HS-27A (cell line): ENCODE results near the gene MTRR.

Experiments used
- DNase-seq: peaks from one replicate; pipeline ENCODE4 v3.0.0-alpha.2; 2012; ENCODE audit warnings: low read depth, missing footprints

MTRR gene

DNA sequence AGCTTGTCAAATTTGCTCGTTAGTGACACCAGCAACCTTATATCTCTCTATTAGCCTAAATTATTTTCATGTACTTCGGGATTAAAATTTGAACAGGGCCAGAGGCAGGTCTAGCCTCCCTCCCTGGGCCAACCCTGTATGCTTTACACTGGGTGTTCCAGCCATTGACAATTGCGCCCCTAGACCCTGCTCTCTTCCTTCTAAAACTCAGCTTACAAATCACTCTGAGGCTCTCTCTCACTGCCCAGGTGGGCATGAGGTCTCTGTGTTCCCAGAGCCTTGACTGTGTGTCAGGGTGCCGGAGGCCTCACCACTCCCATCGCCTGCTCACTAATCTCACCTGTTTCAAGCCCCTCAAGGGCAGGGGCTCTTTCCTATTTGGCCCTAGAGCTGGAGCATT lies 11.6 kb upstream of the MTRR start:
- DNase-seq: no peak

GRCh38 chr5:7857926-7858632 lies 10.9 kb upstream of the MTRR start:
- no peak for DNase-seq

GRCh38 chr5:7866196-7866595 lies 2.8 kb upstream of the MTRR start:
- no peak for DNase-seq

- DNase-seq: no peak
Measured at GRCh38 chr5:7867260-7867659, 1.7 kb upstream of the MTRR start.

DNA sequence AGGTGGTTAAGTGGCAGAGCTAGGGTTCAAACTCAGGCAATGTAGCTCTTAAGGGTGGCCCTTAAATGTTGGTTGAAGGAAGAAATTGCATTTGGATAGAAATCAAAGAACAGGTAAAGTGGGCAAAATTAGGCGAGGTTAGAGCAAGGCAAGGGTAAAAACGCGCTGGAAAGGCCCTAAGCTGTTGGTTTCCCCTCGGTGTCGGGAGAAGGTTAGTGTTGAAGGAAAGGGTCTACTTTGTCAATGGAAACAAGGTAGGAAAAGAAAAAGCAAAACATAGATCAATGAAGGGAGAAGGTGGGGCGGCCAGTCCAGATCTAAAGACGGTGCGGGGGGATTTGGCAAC lies 548 bp upstream of the MTRR start:
- DNase-seq: no peak

DNA sequence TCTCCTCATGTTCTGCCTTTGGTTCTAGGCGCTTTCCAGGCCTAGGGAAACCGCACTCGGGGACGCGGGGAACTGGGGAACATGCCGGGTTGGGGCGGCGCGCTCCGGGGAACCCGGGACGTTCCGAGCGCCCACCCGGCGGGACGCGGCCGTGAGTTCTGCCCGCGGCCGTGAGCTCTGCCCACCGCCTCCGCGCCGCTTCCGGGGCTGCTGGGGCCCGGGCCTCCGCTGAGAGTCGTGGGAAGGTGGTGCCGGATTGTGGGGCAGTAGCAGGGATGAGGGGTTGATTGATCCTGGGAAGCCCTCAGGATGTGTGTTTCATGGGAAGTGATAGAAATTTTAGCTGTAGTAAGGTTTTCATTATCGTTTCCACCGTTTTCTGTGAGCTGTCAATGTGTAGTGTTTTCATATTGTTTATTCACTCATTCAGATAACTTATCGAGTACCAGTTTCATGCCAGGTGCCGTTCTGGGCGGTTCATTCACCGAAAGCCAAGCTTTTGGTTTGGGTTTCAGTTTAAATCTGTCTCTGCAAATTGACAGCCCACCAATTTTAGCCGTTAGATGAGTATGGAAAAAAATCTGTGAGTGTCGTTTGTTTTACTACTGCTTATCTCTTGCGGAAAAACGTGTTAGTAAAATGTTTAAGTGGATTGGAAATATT lies 657 bp downstream of the MTRR start:
- DNase-seq: no peak

DNA sequence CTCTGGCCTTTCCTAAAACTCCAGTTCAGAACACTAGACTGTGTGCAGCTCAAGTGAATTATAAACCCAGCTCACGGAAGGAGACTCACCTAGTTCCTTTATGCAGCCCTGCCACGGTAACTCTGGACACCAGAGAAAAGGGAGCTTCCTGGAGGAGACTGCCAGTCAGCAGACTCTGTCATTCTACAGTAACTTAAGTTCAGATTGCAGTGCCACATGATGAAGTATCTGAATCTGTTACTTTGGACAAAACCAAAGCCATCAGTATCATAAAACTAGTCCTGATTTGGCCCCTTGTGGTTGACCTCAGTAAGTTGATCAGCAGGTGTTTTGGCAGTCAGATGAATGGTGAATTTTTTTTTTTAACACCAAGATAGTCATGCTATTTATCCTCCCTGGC lies 2.7 kb downstream of the MTRR start:
- DNase-seq: no peak

DNA sequence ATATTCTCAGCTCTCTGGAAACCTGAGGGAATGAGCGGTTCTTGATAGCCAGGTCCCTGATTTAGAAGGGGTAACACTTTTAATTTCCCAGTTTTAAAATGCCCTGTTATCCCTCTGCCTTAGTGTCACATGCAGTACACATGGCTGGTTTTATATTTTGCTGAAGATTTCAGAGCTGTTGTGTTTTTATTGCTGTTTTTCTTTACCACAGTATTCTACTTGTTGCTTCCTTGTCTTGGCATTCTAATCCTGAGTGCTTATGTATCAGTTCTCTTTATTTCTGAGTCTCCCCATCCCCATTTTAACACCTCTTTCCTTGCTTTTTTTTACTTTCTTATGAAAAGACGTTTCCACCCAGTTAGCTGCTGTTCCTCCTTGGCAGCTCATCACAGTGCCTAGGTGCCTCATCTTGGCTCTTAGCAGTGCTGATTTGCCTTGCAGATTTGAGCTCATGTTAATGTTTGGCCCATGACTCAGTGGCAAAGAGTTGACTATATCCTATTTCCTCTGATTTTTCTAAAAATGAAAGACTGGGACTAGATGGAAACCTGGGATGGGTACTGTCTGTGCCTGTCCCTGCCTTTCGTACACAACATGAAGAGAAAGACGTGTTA lies 3.7 kb downstream of the MTRR start:
- no peak for DNase-seq

DNA sequence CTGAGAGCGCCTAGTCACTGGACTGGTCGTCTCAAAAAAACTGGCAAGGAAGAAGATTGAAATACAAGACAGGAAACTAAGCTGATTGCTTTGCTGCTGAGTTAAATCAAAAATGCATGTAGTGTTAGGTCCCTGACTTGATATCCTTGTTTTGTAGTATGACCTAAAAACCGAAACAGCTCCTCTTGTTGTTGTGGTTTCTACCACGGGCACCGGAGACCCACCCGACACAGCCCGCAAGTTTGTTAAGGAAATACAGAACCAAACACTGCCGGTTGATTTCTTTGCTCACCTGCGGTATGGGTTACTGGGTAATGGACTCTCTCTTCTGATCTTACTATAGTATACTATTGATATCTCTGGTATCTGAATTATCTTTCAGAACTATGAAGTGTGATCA lies 4.3 kb downstream of the MTRR start:
- no peak for DNase-seq

DNA sequence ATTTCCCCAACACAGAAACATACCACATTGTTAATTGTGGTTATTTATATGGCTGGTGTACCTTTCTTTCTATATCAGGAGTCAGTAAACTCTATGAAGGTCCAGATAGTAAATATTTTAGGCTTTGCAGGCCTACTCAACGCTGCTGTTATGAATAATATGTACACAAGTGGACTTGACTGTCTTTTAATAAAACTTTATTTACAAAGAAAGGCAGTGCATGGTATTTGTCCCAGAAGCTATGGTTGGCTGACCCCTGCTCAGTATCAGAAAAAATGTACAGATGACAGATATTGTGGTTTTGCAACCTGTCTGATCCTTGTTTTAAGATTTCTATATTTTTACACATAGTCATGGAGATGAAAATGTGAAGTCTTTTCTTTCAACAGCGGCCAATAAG lies 5.7 kb downstream of the MTRR start:
- no peak for DNase-seq

- no peak for DNase-seq
Measured at GRCh38 chr5:7875151-7875550, 6.2 kb downstream of the MTRR start.

GRCh38 chr5:7876867-7877266 lies 7.9 kb downstream of the MTRR start:
- DNase-seq: no peak

GRCh38 chr5:7877851-7878250 lies 8.9 kb downstream of the MTRR start:
- DNase-seq: no peak

DNA sequence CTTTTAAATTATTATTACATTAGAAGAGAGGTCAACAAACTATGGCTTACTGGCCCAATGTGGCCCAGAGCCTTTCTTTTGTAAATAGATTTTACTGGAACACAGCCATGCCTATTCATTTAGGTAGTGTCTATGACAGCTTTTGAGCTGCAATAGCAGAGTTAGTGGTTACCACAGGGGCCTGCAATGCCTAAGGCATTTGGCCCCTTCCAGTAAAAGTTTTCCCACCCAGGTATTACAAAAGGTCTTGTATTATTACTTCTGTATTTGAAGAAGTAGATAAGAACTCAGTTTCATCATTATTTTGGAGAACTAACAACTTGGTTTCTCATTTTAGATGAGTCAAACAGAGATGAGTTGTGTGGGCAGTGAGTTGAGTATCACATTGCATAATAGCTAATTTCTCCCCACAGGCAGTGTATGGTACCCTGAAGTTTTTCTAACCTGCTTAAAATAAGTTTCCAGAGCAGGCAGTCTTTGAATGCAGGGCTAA lies 9.5 kb downstream of the MTRR start:
- no peak for DNase-seq

DNA sequence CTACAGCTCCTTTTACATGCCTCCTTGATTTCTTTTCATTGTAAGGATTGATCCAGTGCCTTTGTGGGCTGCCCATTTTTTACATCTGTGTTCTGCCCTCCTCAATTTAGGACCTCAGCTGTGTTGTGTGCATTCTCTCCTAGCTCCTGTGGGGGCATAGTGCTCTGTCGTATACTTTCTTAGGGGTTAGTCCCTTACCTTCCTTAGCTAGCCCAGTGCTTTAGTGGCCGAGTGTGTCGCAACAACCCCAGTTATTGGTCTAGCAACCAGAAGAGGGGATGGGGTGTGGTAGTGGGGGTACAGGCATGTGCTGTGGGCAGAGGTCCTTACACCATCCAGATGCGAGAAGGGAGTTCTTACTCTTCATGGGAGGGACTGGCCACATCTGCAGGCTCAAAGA lies 12.1 kb downstream of the MTRR start:
- no peak for DNase-seq

- no peak for DNase-seq
Measured at GRCh38 chr5:7881816-7882215, 12.9 kb downstream of the MTRR start.

DNA sequence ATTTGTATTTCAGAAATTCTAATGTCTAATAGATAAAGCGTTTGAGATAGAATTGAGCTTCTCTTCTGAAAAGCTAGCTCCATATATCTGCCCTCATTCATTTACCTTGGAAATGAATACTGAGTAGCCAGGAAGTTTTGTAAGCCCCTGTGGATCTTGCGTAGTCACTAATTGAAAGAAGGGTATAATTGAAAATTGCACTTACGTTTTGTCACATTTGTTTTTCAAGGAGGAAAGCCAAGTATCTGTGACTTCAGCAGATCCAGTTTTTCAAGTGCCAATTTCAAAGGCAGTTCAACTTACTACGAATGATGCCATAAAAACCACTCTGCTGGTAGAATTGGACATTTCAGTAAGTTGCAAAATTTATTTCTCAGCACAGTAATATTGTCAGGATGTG lies 14.0 kb downstream of the MTRR start:
- DNase-seq: no peak

DNA sequence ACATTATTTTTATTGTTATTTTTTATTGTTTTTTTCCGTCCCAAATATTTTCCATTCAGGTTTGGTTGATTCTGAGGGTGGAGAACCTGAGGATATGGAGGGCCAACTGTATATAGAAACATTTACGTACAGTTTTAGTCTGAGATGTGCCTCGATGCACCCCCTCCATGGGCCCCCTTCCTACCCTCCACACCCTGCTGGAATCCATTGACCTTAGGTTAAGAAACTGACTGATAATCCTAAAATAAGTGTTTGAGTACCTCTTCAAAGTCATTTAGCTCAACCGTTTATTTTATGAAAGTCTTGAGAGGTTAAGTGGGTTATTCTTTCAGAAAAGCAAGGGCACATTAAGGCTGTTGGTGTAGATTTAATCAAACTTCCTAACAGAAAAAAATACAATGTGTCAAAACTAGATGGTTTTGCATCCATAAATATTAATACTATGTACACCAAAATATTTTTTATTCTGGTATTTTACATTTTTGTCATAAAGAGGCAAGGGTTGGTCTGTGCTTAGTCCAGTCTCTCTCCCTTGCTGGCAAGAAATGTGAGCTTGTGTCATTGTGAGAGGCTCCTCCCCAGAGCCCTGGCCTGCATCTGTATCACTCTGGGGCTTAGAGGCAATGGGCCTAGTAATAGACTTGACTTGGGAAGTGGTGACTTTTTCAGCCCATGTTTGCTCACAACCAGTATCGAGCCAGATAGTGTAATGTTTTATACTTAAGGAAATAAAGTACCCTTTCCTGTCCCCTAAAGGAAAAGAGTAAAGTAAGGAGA lies 15.7 kb downstream of the MTRR start:
- no peak for DNase-seq

DNA sequence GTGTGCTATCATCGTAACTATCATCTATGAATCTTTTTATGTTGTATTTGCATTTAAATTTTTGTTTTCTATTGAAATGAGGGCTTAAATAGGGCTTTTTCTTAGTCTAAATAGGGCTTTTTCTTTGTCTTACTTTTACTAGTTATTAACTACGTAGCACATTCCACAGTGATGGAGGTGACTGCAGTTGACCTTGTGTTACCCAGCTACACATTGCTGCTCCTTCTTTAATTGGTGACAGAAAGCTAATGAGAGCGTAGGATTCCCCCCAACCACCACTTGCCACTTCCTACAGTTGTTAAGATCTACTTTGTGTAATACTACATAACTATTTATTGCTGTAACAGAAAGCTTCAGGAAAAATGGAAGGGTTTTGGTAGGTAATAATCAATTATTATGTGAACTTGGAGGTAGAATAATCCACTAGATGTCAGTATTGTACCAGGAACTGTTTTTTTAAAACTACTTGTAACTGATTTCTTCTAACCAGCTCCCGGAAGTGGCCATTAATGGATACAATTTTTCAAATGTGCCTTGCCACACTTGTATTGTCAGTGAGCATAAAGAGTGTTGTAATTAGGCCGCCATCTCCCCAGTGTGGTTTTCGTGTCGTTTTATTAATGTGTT lies 18.0 kb downstream of the MTRR start:
- DNase-seq: no peak

DNA sequence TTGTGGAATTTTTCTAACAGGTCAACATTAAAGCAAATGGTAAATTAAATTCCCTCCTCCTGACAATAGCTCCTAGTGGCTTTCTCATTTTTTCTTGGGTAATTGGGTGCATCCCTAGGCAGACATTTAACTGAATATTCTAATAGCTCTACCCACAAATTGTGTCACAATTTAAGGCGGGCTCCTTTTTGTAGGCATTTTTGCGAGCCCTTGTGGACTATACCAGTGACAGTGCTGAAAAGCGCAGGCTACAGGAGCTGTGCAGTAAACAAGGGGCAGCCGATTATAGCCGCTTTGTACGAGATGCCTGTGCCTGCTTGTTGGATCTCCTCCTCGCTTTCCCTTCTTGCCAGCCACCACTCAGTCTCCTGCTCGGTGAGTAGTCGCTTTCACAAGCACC lies 20.0 kb downstream of the MTRR start:
- DNase-seq: no peak

DNA sequence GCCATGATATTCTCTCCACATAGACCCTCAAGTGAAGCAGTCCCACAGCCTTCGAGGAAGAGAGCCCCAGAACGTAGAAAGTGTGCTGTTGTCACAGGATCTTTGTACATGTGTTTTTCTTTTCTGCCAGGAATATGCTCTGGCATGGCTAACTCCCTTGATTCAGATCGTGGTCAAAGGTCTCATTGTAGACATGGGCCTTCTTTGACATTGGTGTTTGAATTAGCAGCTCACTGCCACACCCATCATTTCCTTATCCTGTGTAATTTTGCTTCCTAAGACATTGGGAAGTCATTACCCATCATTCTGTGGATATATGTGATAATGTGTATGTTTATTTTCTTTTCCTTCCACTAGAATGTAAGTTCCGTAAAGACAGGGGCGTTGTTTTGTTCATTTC lies 25.5 kb downstream of the MTRR start:
- DNase-seq: no peak

DNA sequence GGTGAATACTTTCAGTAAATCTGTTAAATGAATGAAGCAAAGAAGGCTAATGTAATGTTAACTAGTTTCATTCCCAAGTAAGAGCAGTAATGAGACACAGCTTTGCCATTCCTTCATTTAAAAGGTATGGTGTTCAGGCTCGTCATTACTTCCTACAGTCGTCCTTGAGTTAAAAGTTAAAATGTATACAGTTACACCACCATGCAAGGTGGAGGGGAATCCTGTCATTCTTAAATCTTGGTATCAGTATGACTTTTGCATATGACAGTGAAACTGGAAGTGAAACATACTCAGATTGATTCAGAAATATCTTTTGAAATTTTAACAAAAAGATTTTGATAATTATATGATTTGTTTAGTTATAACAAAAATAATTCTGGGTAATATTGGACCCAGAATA lies 25.9 kb downstream of the MTRR start:
- DNase-seq: no peak
